ENCODE data around the gene ARID1B.
A peak's percentile ranks its signal among the peaks of the same experiment; 100 is the strongest.
"Not testable (repeated sequence)": the region's sequence is repeated elsewhere in the genome, so short reads cannot be mapped to it uniquely, and the experiment has no call there.

Gene ARID1B

DNA sequence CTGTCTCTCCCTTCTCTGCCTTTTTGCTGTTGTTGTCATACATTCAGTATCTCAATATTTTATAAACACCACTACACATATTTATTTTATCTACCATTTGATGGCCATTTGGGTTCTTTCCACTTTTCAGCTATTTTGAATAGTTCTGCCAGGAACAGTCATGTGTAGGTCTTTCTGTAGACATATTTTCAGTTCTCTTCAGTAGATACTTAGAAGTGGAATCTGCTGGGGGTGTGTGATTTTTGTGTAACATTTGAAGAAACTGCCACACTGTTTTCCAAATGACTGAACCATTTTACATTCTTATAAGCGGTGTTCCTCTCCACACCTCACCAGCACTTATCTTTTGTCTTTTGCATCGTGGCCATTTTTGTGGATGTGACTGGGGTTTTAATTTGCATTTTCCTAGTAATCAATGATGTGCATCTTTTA, 197.7 kb downstream of the ARID1B start:
- no peak for DNase-seq

DNA sequence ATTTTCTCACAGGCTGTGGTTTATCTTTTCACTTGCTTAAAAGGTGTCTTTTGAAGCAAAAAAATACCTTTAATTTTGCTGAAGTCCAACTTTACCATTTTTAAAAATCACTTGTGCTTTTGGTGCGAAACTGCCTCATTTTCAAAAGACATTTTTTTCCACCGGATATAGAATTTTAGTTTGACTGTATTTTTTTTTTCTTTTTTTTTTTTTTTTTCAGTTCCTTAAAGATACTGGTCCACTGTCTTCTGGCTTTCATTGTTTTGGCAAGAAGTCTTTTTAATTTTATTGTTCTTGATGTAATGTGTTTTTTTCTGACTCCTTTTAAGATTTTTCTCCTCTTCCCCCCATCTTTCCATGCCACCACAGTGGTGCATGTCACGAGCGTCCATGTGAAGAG, 198.2 kb downstream of the ARID1B start:
- no peak for DNase-seq

DNA sequence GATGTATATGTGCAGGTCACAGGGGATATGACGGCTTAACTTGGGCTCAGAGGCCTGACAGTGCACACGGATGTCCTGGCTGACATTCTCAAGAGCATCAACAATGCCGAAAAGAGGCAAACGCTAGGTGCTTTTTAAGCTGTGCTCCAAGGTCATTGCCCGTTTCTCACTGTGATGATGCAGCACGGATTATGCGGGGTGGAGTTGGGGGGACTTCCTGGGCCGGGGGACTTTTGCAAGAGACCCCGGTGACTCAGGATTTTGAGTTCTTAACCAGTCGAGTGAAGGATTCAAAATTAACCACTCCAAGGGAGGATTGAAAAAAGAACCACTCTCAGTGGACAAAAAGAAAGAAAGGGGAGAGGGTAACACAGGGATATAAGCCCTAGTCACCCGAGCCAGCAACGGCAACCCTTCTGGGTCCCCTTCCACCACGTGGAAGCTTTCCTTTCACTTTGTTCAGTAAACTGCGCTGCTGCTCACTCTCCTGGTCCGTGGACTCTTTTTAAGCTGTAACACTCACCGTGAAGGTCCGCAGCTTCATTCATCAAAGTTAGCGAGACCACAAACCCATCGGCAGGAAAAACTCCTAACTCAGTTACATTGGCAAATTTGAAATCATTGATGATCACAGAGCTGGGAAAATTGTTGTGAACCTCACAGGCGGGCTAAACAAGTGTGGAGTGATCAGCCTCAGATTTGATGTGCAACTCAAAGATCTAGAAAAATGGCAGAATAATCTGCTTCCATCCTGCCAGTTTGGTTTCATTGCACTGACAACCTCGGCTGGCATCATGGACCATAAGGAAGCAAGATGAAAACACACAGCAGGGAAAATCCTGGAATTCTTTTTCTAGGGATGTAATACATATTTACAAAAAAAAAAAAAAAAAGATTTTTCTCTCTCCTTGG, 199.3 kb downstream of the ARID1B start:
- peak; percentile 32 for DNase-seq

DNA sequence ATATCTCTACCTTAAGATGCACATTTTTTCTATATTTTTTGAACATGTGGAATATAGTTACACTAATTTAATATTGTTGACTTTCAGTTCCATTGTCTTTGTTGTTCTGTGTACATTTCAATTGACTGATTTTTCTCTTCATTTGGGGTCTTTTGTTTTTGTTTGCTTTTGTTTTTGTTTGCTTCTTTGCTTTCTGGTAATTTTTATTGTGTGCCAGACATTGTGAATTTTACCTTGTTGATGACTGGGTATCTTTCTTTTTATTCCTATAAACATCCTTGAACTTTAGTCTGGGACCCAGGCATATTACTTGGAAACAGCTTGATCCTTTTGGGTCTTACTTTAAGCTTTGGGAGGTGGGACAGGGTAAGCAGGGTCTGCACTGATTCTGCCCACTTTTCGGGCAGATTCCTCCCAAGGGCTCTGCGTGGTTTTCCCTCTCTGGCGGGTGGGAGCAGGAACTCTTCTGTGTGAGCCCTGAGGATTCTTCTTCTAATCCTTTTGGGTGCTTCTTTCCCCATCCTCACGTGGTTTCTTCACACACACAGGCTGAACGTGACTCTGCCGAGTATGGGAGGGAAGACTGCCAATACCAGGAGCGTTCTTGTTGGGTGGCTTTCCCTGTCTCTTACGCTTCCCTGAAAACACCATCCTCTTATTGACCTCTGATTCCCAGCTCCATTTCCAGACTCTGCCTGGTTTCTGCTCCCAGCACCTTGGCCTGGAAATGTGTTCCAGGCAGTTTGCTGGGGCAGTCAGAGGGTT, 200.5 kb downstream of the ARID1B start:
- DNase-seq, result peak; percentile 66

DNA sequence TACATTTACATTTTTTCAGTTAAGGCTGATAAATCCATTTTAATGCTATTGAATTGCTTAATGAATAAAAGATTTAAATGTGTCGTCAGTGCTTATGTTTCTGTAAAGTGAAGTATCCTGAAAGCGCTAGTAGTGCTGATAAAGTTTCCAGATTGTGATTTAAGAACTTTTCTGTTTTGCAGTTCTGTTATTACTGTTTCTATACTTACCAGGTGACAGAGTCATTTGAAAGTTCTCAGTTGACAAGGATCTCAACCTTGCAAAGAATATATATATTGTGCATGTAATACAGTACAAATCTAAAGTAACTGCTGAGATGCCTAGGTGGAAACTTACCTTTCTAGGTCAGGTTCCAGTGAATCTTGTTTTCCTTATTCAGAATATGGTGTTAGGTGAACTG, 201.8 kb downstream of the ARID1B start:
- DNase-seq, result no peak

DNA sequence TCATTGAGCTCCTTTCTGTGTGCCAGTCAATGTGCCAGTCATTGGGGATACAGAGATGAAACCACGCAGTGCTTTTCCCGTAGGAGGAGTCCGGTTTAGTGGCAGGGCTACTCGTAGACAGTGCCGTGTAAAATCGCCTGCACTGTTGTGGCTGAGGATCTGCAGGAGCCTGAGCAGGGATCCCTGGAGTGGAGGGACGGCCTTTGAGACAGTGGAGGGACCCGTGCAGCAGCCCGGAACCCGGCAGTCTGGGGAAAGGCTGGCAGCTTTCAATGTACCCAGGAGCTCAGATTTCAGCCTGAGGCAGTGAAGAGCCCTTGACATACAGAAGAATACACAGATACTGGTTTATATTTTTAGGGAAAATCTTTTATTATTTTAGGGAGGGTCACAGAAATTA, 203.3 kb downstream of the ARID1B start:
- DNase-seq, result no peak

DNA sequence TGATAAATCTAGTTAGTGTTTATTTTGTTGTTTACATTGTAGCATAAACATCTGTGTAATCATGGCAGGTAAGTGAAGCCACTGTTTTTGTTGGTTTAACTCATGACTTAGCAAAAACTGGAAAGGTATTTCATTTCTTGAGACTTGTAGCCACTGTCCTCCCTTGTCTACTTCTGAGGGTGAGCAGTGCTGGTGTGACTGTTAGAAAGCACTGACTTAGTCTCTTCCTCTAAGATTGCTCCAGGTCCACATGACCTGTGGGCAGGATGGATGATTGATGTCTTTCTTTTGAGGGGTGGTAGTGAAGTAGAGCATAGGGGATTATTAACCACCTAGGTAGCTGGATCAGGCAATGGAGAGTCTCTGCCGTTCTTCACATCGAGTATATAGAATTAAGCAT, 203.8 kb downstream of the ARID1B start:
- no peak for DNase-seq

DNA sequence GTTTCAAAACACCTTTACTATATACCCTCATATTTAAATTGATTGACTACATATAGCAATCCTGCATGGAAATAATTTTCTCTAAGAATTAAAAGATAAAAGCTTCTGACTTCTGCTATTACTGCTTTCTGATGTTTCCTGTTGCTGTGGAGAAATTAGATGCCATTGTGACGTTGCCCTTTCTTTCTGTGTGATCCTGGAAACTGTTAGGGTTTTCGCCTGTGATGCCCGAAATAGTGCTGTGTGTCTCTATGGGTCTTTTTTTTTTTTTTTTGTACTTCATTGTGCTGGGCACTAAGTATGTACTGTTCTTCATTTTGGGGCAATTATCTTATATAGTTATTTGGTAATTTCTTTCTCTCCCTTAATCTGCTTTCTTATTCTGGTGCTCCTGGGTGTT, 205.0 kb downstream of the ARID1B start:
- no peak for DNase-seq

DNA sequence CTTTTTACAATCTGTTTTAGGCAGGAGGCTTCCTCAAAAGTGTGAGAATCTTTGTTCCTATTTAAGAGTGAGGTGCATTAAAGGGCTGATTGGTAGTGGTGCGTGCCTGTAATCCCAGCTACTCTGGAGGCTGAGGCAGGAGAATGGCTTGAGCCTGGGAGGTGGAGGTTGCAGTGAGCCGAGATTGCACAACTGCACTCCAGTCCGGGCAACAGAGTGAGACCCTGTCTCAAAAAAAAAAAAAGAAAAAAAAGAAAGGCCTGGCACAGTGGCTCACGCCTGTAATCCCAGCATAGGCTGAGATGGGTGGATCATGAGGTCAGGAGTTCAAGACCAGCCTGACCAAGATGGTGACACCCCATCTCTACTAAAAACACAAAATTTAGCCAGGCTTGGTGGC, 205.7 kb downstream of the ARID1B start:
- DNase-seq, result not testable (repeated sequence)

DNA sequence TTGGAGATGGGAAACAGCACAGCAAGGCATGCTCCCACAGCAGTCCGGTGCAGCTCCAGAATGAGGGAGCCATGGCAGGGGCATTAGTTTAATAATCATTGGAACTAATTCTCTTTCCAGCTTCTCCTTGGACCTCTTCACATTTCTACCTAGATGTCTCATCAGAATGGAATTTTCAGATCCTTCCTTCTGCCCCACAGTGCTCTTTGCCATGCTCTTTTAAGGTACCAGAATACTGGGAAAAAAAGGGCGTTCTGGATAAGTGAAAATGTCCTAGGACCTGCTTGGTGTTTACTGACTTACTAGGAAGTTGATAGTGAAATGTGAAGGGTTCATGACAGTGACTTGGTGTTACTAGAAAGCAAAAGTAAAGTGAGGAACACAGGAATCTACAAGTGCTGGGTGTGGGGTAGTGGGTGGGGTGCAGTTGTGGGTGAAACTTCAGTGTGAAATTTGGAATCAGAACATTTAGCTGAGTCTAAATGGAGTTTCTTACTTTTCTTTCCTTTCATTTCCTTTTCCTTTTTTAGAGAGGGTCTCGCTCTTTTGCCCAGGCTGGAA, 207.1 kb downstream of the ARID1B start:
- DNase-seq, result no peak

DNA sequence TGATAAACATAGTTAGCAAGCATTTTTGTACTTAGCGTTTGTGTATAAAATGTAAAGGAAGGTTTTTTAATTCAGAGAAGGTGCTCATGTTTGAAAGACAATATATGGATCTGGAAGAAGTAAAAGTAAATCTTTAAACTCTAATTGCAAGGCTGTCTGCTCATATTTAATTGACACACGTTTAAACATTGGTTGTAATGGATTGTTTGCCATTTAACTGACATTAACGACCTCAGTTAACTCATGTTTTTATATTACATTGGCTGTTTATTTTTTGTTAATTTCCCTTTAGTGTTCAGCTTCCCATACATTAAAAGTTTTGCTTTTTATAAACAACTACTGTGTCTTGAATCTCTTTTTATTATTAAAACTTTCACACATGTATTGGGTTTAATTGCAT, 208.1 kb downstream of the ARID1B start:
- no peak for DNase-seq

DNA sequence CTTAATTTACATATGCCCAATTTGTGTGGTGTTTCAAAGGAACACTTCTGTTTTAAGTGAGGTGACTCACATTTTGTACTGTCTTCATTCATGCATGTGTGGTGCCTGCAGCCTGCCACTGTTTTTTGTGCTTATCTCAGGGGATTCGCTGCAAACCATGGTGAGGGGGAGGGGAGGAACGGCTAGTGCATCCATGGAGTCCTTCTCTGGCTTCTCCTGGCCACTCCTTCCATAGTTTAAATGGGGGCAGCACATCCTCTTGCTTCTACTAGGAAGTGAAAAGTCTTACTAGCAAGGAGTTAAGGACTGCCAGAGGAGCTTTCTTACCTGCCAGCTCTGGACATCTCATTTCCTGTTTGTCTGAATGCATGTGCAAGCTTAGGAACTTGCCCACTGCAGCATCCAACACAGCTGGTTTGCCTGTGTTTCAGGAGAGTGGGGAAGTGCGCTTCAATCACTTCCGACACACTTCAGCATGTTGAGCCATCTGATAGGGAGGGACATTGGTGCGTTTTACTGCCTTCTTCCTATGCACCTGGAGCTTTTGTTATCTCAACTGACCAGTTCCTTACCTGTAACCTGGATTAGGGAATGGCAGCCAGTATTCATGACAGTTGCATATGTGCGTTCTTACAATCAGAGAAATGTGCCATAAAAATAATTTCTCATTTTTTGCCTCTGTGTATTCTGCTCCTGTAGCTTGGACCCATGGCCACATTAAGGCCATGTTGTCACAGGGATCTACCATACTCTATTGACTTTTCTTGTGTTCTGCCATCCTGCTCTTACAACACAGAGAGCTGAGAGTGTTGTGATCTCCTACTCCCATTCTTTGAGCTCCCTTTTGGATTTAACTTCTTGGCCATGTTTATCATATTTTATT, 211.3 kb downstream of the ARID1B start:
- peak; percentile 25 for DNase-seq

DNA sequence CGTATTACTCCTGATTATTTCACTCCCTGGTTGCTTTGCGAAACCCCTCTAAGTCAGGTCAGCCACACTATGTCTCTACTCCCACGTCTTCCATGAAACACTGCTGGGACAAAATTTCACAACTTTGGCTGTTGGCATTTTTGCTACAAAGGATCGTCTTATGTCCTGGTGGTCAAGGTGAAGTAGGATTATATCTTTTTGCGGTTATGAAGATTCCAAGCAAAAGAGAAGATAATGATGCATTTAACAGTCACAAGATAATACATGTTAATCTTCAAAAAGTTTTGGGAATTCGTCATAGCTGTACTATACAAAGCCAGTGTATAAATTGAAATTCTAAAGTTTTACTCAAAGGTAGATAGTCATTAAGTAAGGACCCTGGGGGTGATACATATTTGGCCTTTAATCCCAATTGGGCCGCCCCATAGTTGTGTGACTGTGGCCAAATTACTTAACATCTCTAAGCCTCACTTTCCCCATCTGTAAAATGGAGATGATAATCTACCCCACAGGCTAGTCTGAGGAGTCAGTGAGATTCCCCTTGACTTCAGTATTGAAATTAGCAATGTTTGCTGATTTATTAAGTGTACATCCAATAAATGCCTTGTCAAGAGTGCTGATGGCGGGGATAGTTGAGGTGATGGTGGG, 212.1 kb downstream of the ARID1B start:
- DNase-seq, result no peak

DNA sequence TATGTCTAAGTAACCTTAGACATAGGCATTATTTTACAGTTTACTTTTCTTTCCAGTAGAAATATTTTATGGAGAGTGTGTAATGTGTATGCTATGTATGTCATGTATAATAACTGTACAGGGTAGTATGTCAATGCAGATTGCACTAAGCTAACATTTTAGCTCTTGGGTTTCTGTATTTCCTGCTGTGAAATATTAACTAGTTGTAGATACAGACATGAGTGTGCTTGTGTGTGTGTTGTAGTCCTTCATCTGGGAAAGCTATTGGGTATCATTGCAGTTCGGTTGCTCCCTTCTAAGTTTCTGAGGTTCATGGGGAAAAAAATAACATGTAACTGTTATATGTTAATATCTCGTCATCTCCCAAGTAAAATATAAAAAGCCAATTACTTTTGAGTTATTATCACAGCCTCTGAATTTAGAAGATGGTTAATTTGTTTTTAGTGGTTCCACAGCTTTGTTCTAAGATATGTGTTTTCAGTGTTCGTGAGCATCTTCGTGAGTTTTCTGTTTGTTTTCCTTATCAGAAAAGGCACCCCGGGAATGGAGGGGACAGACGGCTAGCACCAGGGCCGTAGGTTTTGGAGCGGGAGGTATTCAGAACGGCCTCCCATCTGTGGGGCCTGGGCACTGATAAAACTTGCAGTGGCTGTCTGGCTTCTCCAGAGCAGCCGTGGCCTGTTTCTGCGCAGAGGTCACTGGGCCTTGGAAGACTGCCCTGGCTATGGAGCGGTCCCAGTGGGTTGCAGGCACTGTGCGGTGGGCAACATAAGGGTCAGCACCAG, 215.0 kb downstream of the ARID1B start:
- peak; percentile 68 for DNase-seq

DNA sequence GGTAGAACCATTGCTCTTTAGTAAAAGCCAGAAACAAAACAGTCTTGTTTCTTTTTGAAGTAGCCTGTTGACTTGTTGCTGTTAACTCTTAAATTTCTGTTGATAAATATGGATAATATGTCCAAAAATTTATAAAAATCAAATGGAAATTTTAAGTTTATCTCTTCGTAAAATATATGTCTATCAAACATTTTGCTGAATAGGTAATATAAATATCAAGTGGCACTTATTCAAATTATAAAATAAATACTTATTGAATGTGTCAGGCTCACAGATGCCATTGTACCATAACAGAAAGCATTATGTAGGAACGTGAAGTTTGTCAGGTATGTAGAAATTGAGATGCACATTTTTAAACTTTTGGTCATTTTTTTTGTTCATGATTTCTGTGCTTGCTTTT, 216.5 kb downstream of the ARID1B start:
- DNase-seq, result peak; percentile 8

DNA sequence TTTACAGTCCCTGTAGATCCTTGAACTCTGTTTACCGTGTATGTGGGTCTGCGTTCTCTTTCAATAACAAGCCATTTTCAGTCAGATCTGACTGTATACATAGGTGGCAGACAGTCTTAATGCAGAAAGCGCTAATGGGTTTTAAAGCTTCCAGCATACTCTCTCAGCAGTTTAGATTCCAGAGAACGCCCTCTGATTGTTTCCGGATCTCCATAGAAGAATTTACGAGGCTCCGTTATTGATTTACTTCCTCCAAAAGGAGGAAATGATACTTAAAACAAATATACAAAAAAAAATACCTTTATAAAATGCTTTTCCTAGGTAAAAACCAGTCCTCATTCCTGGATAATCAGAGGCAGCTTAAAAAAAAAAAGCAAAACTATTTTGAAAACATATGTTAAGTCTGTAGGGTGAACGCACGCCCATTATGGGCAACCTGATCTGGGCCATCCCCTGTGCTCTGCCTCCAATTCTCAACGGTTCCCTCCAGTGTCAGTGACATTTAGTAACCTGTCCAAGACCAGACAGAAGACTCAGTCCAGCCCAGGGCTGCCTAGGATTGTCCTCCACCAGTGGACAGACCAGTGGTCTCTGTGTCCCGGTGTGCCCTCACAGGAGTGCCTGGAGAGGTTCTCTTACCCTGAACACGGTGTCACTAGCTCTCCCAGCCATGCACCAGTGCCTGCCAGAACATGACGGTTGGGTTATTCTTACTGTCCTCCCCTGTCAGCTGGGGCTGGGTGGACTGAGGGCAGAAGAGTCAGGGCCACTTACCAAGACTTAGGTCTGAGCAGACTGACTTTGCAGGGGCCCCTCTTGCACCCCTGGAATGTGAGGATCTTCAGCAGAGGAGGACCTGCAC, 217.3 kb downstream of the ARID1B start:
- no peak for DNase-seq

DNA sequence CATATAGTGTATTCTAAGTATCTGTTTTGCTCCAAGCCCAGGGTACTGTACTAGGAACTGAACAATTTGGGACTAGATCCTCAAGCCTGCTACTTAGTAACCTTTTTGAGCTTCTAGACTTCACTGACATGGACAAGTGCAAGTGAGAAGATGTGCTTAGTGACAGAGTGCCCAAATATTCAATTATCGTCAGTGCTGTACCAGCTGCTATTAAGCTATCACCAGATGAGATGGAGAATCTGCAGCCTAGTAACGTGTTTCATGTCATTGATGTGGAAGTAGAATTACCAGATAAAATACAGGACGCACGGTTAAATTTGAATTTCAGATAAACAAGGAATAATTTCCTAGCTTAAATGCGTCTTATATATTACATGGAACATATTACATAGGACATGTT, 218.3 kb downstream of the ARID1B start:
- DNase-seq, result no peak

DNA sequence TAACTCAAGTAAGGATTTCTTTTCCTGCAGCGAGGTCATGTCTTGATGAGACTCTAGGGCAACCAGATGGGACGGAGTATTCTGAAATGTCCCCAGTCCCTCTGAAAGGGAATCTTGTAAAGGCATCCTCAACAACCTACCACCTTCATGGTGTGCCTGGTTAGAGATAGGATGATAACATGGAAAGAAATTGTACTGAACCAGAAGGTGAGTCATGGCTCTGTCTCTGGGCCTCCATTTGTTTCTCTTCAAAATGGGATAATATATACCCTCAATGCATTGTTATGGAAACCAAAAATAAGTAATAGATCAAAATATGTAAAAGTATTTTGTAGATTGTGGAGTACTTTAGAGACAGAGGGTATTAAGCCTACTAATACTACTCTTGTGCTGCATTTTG, 219.1 kb downstream of the ARID1B start:
- no peak for DNase-seq

DNA sequence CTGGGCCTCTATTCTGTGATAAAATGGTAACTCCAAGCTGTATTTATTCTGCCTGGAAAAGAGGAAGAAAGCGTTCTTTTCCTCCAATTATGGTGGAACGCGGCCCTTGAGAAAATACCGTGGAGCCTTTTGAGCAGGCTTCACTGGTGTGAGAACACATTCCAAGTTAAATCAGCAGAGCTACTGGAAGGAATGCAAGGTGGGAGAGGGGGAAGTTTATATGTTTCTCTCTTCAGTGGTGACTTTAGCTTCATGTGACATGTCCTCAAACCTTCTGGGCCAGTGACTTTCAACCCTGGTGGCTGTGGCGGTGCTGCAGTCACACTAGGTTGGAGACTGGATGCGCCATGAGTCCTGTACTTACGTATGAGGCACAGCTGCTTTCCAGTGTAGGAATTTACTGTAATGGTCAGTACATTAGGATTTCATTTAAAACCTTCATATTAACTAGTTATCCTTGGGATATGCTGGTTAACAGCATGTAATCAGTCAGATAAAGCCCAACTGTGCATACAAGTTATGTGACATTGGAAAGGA, 221.7 kb downstream of the ARID1B start:
- no peak for DNase-seq

DNA sequence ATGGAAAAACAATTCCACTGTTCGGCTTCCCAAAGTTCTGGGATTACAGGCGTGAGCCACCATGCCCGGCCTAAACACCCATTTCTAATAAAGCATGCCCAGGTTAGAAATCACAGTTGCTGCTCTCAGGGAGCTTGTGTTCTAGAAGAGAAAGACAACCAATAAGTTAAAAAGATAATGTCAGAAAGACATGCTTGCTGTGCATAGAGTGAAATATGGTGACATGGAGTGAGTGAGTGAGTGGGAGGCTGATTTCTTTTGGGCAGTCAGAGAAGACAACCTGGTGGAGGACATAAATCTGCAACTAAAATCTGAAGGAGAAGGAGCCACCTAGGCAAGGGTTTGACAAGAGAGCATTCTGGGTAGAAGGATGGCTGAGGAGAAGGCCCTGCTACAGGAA, 222.6 kb downstream of the ARID1B start:
- DNase-seq, result no peak
